H1 (cell line): Measurements from ENCODE around the gene IGFALS. TPM values are rescaled to one million over a fixed set of nuclear protein-coding genes. Genes with fewer than 3 reads are reported as not detected.

Experiments
- CTCF ChIA-PET: fragments of 300-600 bp; sonication (Branson Sonifier 250); formaldehyde crosslinking; loops from one replicate; lab custom pipeline; 2021; ENCODE audit not compliant: partially characterized antibody; lab: Charles Lee
- POLR2A ChIA-PET: fragments of 300-600 bp; sonication (Branson Sonifier 250); formaldehyde crosslinking; loops from one replicate; lab custom pipeline; 2021; ENCODE audit warnings: inconsistent platforms; ENCODE audit not compliant: partially characterized antibody; lab: Charles Lee
- DNase-seq, 2 experiments: peaks; one replicate each; pipeline versions ENCODE4 v3.0.0 to v3.0.0-alpha.2; 2010 to 2022; ENCODE audit warnings: low spot score in 2 of 2, low read depth in 1 of 2, mixed read lengths in 1 of 2
- FAIRE-seq: peaks from 2 replicates; lab custom pipeline; 2011; peaks lifted over from hg19 to GRCh38; lab: Jason Lieb, UNC
- H2AFZ ChIP-seq: 2 replicates; pipeline ENCODE4 v1.8.1; 2012; ENCODE audit warnings: low read length, inconsistent platforms
- H2AK5ac ChIP-seq: 2 replicates; pipeline ENCODE4 v1.6.1; 2013; ENCODE audit warnings: low read depth, low read length
- H2BK120ac ChIP-seq: replicated peaks from 2 replicates; pipeline ENCODE3; 2013; ENCODE audit warnings: low read depth, low read length, inconsistent platforms
- H2BK12ac ChIP-seq: 2 replicates; pipeline ENCODE4 v1.6.1; 2013; ENCODE audit warnings: low read depth, low read length
- H2BK15ac ChIP-seq: 2 replicates; pipeline ENCODE4 v1.6.1; 2013; ENCODE audit warnings: low read length
- H2BK20ac ChIP-seq: 2 replicates; pipeline ENCODE4 v1.6.1; 2013; ENCODE audit warnings: low read length
- H2BK5ac ChIP-seq: 2 replicates; pipeline ENCODE4 v1.6.1; 2013; ENCODE audit warnings: low read depth, low read length
- H3K14ac ChIP-seq: 2 replicates; pipeline ENCODE4 v1.6.1; 2013; ENCODE audit warnings: inconsistent platforms; ENCODE audit not compliant: insufficient read length
- H3K18ac ChIP-seq: 2 replicates; pipeline ENCODE4 v1.6.1; 2013; ENCODE audit warnings: low read length; ENCODE audit errors: extremely low read depth
- H3K23ac ChIP-seq: 2 replicates; pipeline ENCODE4 v1.6.1; 2013; ENCODE audit warnings: inconsistent platforms; ENCODE audit not compliant: insufficient read length
- H3K23me2 ChIP-seq: 2 replicates; pipeline ENCODE4 v1.6.1; 2013; ENCODE audit warnings: low read depth, low read length
- H3K27ac ChIP-seq: 2 replicates; pipeline ENCODE4 v1.6.1; 2011; ENCODE audit warnings: low read depth, low read length, inconsistent platforms
- H3K27me3 ChIP-seq, 4 experiments: replicated peaks in 1 of 4; 1 replicate in 1 of 4; 2 replicates in 3 of 4; pipeline versions ENCODE4 v1.6.1 to v1.8.1; 2011 to 2013; ENCODE audit warnings: low read length in 3 of 4, mild to moderate bottlenecking in 3 of 4, inconsistent platforms in 2 of 4, mixed read lengths in 2 of 4, moderate library complexity in 1 of 4; ENCODE audit not compliant: control insufficient read depth in 3 of 4, insufficient read depth in 3 of 4; ENCODE audit errors: extremely low read depth in 1 of 4
- H3K36me3 ChIP-seq, 4 experiments: 2 replicates each; pipeline versions ENCODE4 v1.6.1 to v1.8.1; 2011 to 2013; ENCODE audit warnings: mild to moderate bottlenecking in 4 of 4, low read length in 3 of 4, moderate library complexity in 2 of 4, control low read depth in 1 of 4, inconsistent platforms in 1 of 4; ENCODE audit not compliant: insufficient read depth in 4 of 4, control insufficient read depth in 2 of 4
- H3K4ac ChIP-seq: replicated peaks from 2 replicates; pipeline ENCODE3; 2013; ENCODE audit warnings: low read length, low read depth, mixed read lengths, inconsistent platforms; ENCODE audit not compliant: insufficient read length
- H3K4me1 ChIP-seq, 4 experiments: replicated peaks in 1 of 4; 1 replicate in 1 of 4; 2 replicates in 3 of 4; pipeline versions ENCODE4 v1.6.1 to v1.8.1; 2011 to 2013; ENCODE audit warnings: low read length in 3 of 4, inconsistent platforms in 2 of 4, mixed read lengths in 1 of 4; ENCODE audit not compliant: insufficient read depth in 4 of 4, control insufficient read depth in 3 of 4
- H3K4me2 ChIP-seq, 2 experiments: 2 replicates each; pipeline versions ENCODE4 v1.6.1 to v1.8.1; 2011 to 2013; ENCODE audit warnings: low read depth in 2 of 2, low read length in 2 of 2, control low read depth in 1 of 2, inconsistent platforms in 1 of 2, mild to moderate bottlenecking in 1 of 2; ENCODE audit not compliant: insufficient read depth in 1 of 2
- H3K4me3 ChIP-seq, 4 experiments: fragments of 200-600, 300-600 bp in 1 of 4; sonication (generic), shearing (Covaris generic), sonication (Bioruptor Twin) in 1 of 4; 2 replicates each; pipeline versions ENCODE4 v1.5.1 to v1.8.1; 2011 to 2016; ENCODE audit warnings: low read length in 4 of 4, low read depth in 3 of 4, control low read depth in 2 of 4, inconsistent platforms in 2 of 4, mild to moderate bottlenecking in 2 of 4, mixed read lengths in 1 of 4, moderate library complexity in 1 of 4; ENCODE audit not compliant: insufficient read depth in 2 of 4; ENCODE audit errors: extremely low read depth in 1 of 4
- H3K56ac ChIP-seq: replicated peaks from 2 replicates; pipeline ENCODE3; 2013; ENCODE audit warnings: low read depth, mild to moderate bottlenecking, mixed read lengths, low read length, inconsistent platforms; ENCODE audit not compliant: insufficient read length
- H3K79me1 ChIP-seq: 2 replicates; pipeline ENCODE4 v1.6.1; 2013; ENCODE audit warnings: low read depth, low read length, control low read depth
- H3K79me2 ChIP-seq, 2 experiments: 2 replicates each; pipeline versions ENCODE4 v1.6.1 to v1.8.1; 2012 to 2013; ENCODE audit warnings: low read length in 2 of 2, mild to moderate bottlenecking in 2 of 2, inconsistent platforms in 1 of 2; ENCODE audit not compliant: insufficient read depth in 2 of 2, control insufficient read depth in 1 of 2
- H3K9ac ChIP-seq, 4 experiments: replicated peaks in 1 of 4; 1 replicate in 1 of 4; 2 replicates in 3 of 4; pipeline versions ENCODE4 v1.6.1 to v1.8.1; 2011 to 2013; ENCODE audit warnings: low read depth in 3 of 4, low read length in 3 of 4, control low read depth in 2 of 4, mild to moderate bottlenecking in 2 of 4, moderate library complexity in 2 of 4, inconsistent platforms in 1 of 4; ENCODE audit errors: extremely low read depth in 1 of 4
- H3K9me3 ChIP-seq, 2 experiments: 2 replicates each; pipeline versions ENCODE4 v1.6.1 to v1.8.1; 2012 to 2013; ENCODE audit warnings: mild to moderate bottlenecking in 2 of 2, moderate library complexity in 2 of 2, control low read depth in 1 of 2, inconsistent platforms in 1 of 2, low read depth in 1 of 2, low read length in 1 of 2, mixed read lengths in 1 of 2; ENCODE audit not compliant: insufficient read depth in 2 of 2
- H4K20me1 ChIP-seq, 2 experiments: replicated peaks in 1 of 2; 2 replicates each; pipeline versions ENCODE3 to v1.8.1; 2011 to 2013; ENCODE audit warnings: inconsistent platforms in 2 of 2, low read length in 2 of 2, mild to moderate bottlenecking in 1 of 2; ENCODE audit not compliant: insufficient read depth in 2 of 2, control insufficient read depth in 1 of 2
- H4K5ac ChIP-seq: 2 replicates; pipeline ENCODE4 v1.6.1; 2013; ENCODE audit warnings: low read length, low read depth, mixed read lengths, inconsistent platforms; ENCODE audit not compliant: insufficient read length
- H4K8ac ChIP-seq: 2 replicates; pipeline ENCODE4 v1.8.0; 2013; ENCODE audit warnings: mild to moderate bottlenecking, moderate library complexity, low read length, inconsistent platforms; ENCODE audit not compliant: insufficient read depth; ENCODE audit errors: extremely low read depth
- H4K91ac ChIP-seq: replicated peaks from 2 replicates; pipeline ENCODE3; 2013; ENCODE audit warnings: low read length, mixed read lengths, inconsistent platforms; ENCODE audit not compliant: insufficient read length
- CEBPB ChIP-seq: IDR thresholded peaks from 2 replicates; pipeline ENCODE4 v1.6.1; 2012; ENCODE audit warnings: low read depth, low read length
- MAFK ChIP-seq: IDR thresholded peaks from 2 replicates; pipeline ENCODE4 v1.6.1; 2012; ENCODE audit warnings: low read depth, mild to moderate bottlenecking, improper control_type of control experiment, low read length
- NRF1 ChIP-seq: IDR thresholded peaks from 2 replicates; pipeline ENCODE4 v1.6.1; 2011; ENCODE audit warnings: mild to moderate bottlenecking, low read depth, low read length, improper control_type of control experiment
- POLR2AphosphoS5 ChIP-seq: IDR thresholded peaks from 2 replicates; pipeline ENCODE4 v1.6.1; 2011; ENCODE audit warnings: low read depth, low read length
- SIX5 ChIP-seq: IDR thresholded peaks from 2 replicates; pipeline ENCODE4 v1.6.1; 2011; ENCODE audit warnings: mild to moderate bottlenecking, low read depth, low read length
- SUZ12 ChIP-seq: fragments of 200-600 bp; sonication (generic); IDR thresholded peaks from 2 replicates; pipeline ENCODE4 v1.6.1; 2012; ENCODE audit warnings: mild to moderate bottlenecking, inconsistent platforms, low read length, moderate library complexity, mixed read lengths
- ZNF274 ChIP-seq: IDR thresholded peaks from 2 replicates; pipeline ENCODE4 v1.7.0; 2012; ENCODE audit warnings: low read length, borderline replicate concordance; ENCODE audit errors: extremely low read depth
- WGBS, 2 experiments: shearing (Covaris generic) in 1 of 2; methylation state at CpG; one replicate each; pipeline versions ENCODE4 v1.1.6 to v1.1.7; 2013 to 2015; ENCODE audit warnings: low lambda C conversion rate in 2 of 2, mixed read lengths in 2 of 2, inconsistent platforms in 1 of 2, low coverage in 1 of 2, missing lambda C conversion rate in 1 of 2; ENCODE audit not compliant: insufficient replicate concordance in 2 of 2, insufficient coverage in 1 of 2, insufficient read length in 1 of 2; ENCODE audit errors: extremely low coverage in 1 of 2, missing lambda C conversion rate in 1 of 2; 5-methylcytosine and 5-hydroxymethylcytosine counted together
- polyA plus RNA-seq, 7 experiments: library from polyadenylated mRNA; depleted of rRNA in 3 of 7; stranded (reverse) in 5 of 7; unstranded in 2 of 7; fragments of >200 nt in 5 of 7; fragments of 200-250 nt in 2 of 7; gene quantifications; 1 replicate in 5 of 7; 2 replicates in 1 of 7; 4 replicates in 1 of 7; pipeline versions ENCODE4 v1.2.1 to v1.2.3, GENCODE V29; 2011 to 2013; ENCODE audit warnings: missing spikeins in 2 of 7, mixed read lengths in 2 of 7
- total RNA-seq: library from RNA; stranded (reverse); fragmentation: NEBNext Ultra II Directional; extraction: Animal tissue kit (Norgen Biotek cat#: 25700); gene quantifications from 2 replicates; pipeline ENCODE4 v1.2.1, GENCODE V29; 2021
- TF ChIP-seq, protein P1 (sequence below): IDR thresholded peaks from 2 replicates; pipeline ENCODE4 v1.6.1; 2012; ENCODE audit warnings: low read length, inconsistent platforms

The IGFALS gene
- total and polyA plus RNA-seq, 2 of the 8 experiments (the other 6 are each of a cell fraction or from before 2014, with no cell fraction given), result not detected

DNA sequence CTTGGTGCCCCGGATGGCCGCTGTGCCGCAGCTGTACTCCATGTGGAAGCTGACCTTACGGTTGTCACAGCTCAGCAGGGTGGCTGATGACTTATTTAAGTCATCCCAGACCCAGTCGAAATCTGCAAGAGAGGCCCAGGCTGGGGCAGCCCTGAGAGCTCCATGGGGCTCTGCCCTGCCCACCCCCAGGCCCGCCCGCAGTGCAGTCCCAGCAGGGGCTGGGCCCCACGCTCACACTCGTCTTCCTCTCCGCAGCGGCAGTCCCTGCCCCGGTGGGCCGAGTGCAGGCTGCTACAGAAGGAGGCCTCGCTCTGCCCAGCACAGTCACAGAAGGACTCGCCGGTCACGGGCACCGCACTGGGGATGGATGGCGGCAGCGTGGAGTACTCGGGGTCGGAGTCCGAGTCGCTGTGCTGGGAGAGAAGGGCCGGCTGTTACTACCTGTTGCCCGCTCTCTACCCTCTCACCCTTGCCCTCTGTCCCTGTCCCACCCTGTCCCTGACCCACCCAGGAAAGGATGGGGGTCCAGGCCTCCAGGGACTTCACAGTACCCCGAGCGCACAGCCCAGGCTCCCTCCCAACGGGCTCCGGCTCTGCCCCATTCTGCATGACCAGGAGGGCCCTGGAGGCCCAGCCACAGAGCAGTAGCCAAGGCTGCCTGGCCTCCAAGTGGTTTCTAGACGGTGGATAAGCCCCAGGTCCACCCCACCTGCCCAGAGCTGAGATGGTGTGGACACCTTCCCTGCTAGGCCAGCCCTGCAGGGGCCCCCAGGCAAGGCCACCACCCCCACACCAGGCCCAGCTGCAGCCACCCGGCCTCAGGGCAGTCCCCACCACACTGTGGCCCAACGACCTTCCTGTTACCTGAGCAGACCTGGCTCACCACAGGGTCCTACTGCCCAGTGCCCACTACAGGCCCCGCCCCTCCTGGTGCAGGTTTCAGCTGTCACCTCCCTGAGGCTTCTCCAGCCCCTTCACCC is 15.0 kb downstream of the IGFALS start:
- no peak overlapping the region for H3K9ac ChIP-seq
- no peaks in the 10 kb centered on the region for H3K9me3 ChIP-seq
- no peak overlapping the region for H2AK5ac ChIP-seq
- no peak overlapping the region for H3K18ac ChIP-seq
- 93% methylated on average over 25 of the region's 34 CpGs; no CpG with 5 or more reads in 1 of the 2 experiments for WGBS, 2 experiments
- no peaks in the 10 kb centered on the region for H3K27me3 ChIP-seq
- no peak overlapping the region for H3K27ac ChIP-seq
- FAIRE-seq, result no peak
- H4K91ac ChIP-seq, result no peak overlapping the region
- no peak overlapping the region for H2BK12ac ChIP-seq
- H3K14ac ChIP-seq, result no peak overlapping the region
- peaks cover 7% of the 10 kb centered on the region for H3K23me2 ChIP-seq
- peaks cover 0 to 23% (median 9%) of the 10 kb centered on the region in 4 experiments; a peak in 5 of 8 replicates for H3K36me3 ChIP-seq
- no peak overlapping the region for H2BK120ac ChIP-seq
- H3K4me1 ChIP-seq, result peaks cover 0 to 10% (median 5%) of the 10 kb centered on the region in 4 experiments; a peak in 5 of 7 replicates
- CTCF ChIA-PET, result interaction anchor here (0.6 to 1.2 kb wide), 6 partner anchors 24 to 414 kb away, joined by 3 to 4 read pairs (median 3); no protein-coding TSS in a partner anchor
- no peak overlapping the region for H2AFZ ChIP-seq
- H2BK15ac ChIP-seq, result no peak overlapping the region
- peak in 1 of 2 experiments; percentile 43 for DNase-seq
- H4K5ac ChIP-seq, result no peak overlapping the region
- no peak overlapping the region for H3K56ac ChIP-seq
- H2BK5ac ChIP-seq, result no peak overlapping the region
- no peak overlapping the region for H3K4me3 ChIP-seq
- H3K4ac ChIP-seq, result no peak overlapping the region
- no peak overlapping the region for H3K4me2 ChIP-seq
- H3K23ac ChIP-seq, result no peak overlapping the region
- peaks cover 0 to 33% of the 10 kb centered on the region in 2 experiments for H4K20me1 ChIP-seq
- peaks cover 0 to 13% of the 10 kb centered on the region in 2 experiments; a peak in 1 of 4 replicates for H3K79me2 ChIP-seq
- TF ChIP-seq NRF1 (no peak), ZNF274 (no peak), POLR2AphosphoS5 (peak; percentile 22), MAFK (no peak), SUZ12 (no peak), CEBPB (no peak), SIX5 (no peak)
- TF ChIP-seq, protein P1, sequence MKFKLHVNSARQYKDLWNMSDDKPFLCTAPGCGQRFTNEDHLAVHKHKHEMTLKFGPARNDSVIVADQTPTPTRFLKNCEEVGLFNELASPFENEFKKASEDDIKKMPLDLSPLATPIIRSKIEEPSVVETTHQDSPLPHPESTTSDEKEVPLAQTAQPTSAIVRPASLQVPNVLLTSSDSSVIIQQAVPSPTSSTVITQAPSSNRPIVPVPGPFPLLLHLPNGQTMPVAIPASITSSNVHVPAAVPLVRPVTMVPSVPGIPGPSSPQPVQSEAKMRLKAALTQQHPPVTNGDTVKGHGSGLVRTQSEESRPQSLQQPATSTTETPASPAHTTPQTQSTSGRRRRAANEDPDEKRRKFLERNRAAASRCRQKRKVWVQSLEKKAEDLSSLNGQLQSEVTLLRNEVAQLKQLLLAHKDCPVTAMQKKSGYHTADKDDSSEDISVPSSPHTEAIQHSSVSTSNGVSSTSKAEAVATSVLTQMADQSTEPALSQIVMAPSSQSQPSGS, result no peak
- TF ChIP-seq, all 59 proteins: peak for 1
- no peak overlapping the region for H2BK20ac ChIP-seq
- POLR2A ChIA-PET, result interaction anchor here (0.9 to 12.0 kb wide), 9 partner anchors 10 to 431 kb away, joined by 3 to 246 read pairs (median 5); partner anchors contain the start of genes EME2, GFER, IGFALS and MRPS34
- H3K79me1 ChIP-seq, result peaks cover 9% of the 10 kb centered on the region
- H4K8ac ChIP-seq, result peak overlapping the region; percentile 65; the same call in 1 of the 2 replicates
